Central memory CD8-positive, alpha-beta T cell (primary cell): Measurements from ENCODE around the gene MDFI.

ENCODE experiments used
- ATAC-seq: fragments of 150-1000 bp; cut with Tn5 transposase; replicated peaks from 2 replicates; pipeline ENCODE4 v1.10.0; 2022; ENCODE audit warnings: mild to moderate bottlenecking, moderate FRiP score, moderate number of reproducible peaks; ENCODE audit not compliant: poor library complexity, severe bottlenecking; ENCODE audit errors: extremely low read depth
- DNase-seq, 2 donors: peaks; one replicate each; pipeline ENCODE4 v3.0.0; 2021; ENCODE audit warnings: low spot score in 2 of 2
- H3K27ac Mint-ChIP-seq: one replicate; pipeline ENCODE4 v1.8.0; 2022; ENCODE audit warnings: low read depth, mild to moderate bottlenecking, moderate library complexity, mixed read lengths
- H3K27me3 Mint-ChIP-seq: one replicate; pipeline ENCODE4 v1.8.0; 2022; ENCODE audit warnings: mixed read lengths
- H3K36me3 Mint-ChIP-seq: one replicate; pipeline ENCODE4 v1.8.0; 2022; ENCODE audit warnings: mild to moderate bottlenecking, moderate library complexity, mixed read lengths; ENCODE audit not compliant: insufficient read depth
- H3K4me1 Mint-ChIP-seq: one replicate; pipeline ENCODE4 v1.8.0; 2022; ENCODE audit warnings: mixed read lengths
- H3K4me3 Mint-ChIP-seq: one replicate; pipeline ENCODE4 v1.8.0; 2022; ENCODE audit warnings: mild to moderate bottlenecking, moderate library complexity, mixed read lengths
- H3K9me3 Mint-ChIP-seq: one replicate; pipeline ENCODE4 v1.8.0; 2022; ENCODE audit warnings: mixed read lengths

The MDFI gene

GRCh38 chr6:41693281-41694240 is 55.3 kb downstream of the MDFI start:
- ATAC-seq (no peak), DNase-seq (no peak)
- H3K4me1 Mint-ChIP-seq = peaks cover 14% of the 10 kb centered on the region
- H3K9me3 Mint-ChIP-seq = no peaks in the 10 kb centered on the region
- H3K27ac Mint-ChIP-seq = peak overlapping the region; percentile 19
- peaks cover 2% of the 10 kb centered on the region for H3K36me3 Mint-ChIP-seq
- H3K27me3 Mint-ChIP-seq = no peaks in the 10 kb centered on the region
- H3K4me3 Mint-ChIP-seq = no peak overlapping the region

GRCh38 chr6:41694815-41695526 is 56.7 kb downstream of the MDFI start:
- no peak for ATAC-seq
- peaks cover 6% of the 10 kb centered on the region for H3K36me3 Mint-ChIP-seq

GRCh38 chr6:41695825-41696224 is 57.6 kb downstream of the MDFI start:
- Mint-ChIP-seq H3K36me3 (peaks cover 6% of the 10 kb centered on the region), H3K27ac (peak overlapping the region; percentile 46), H3K9me3 (no peaks in the 10 kb centered on the region), H3K27me3 (no peaks in the 10 kb centered on the region), H3K4me1 (peaks cover 27% of the 10 kb centered on the region), H3K4me3 (no peak overlapping the region)
- no peak for ATAC-seq
- DNase-seq = no peak

More at GRCh38 chr6:41694815-41695526, 56.7 kb downstream of the MDFI start:
- H3K4me1 Mint-ChIP-seq = peaks cover 22% of the 10 kb centered on the region
- no peak overlapping the region for H3K4me3 Mint-ChIP-seq
- DNase-seq = no peak
- peak overlapping the region; percentile 55 for H3K27ac Mint-ChIP-seq
- H3K9me3 Mint-ChIP-seq = no peaks in the 10 kb centered on the region
- no peaks in the 10 kb centered on the region for H3K27me3 Mint-ChIP-seq

GRCh38 chr6:41696788-41697187 is 58.5 kb downstream of the MDFI start:
- Mint-ChIP-seq H3K4me1 (peaks cover 34% of the 10 kb centered on the region), H3K36me3 (peaks cover 8% of the 10 kb centered on the region), H3K9me3 (no peaks in the 10 kb centered on the region), H3K27ac (peak overlapping the region; percentile 46), H3K4me3 (no peak overlapping the region), H3K27me3 (no peaks in the 10 kb centered on the region)
- DNase-seq = no peak
- ATAC-seq = no peak

- H3K9me3 Mint-ChIP-seq = no peaks in the 10 kb centered on the region
- ATAC-seq (no peak), DNase-seq (no peak)
- H3K27ac Mint-ChIP-seq = no peak overlapping the region
- no peaks in the 10 kb centered on the region for H3K27me3 Mint-ChIP-seq
- no peak overlapping the region for H3K4me3 Mint-ChIP-seq
- peaks cover 8% of the 10 kb centered on the region for H3K36me3 Mint-ChIP-seq
- H3K4me1 Mint-ChIP-seq = peaks cover 34% of the 10 kb centered on the region
Observed at GRCh38 chr6:41697861-41698781, 59.9 kb downstream of the MDFI start.

- ATAC-seq (no peak), DNase-seq (no peak)
- H3K27me3 Mint-ChIP-seq = no peaks in the 10 kb centered on the region
- no peaks in the 10 kb centered on the region for H3K9me3 Mint-ChIP-seq
- H3K27ac Mint-ChIP-seq = no peak overlapping the region
- H3K36me3 Mint-ChIP-seq = peaks cover 10% of the 10 kb centered on the region
- peaks cover 34% of the 10 kb centered on the region for H3K4me1 Mint-ChIP-seq
- H3K4me3 Mint-ChIP-seq = no peak overlapping the region
Observed at GRCh38 chr6:41699063-41699462, 60.8 kb downstream of the MDFI start.

GRCh38 chr6:41700463-41701347 is 62.4 kb downstream of the MDFI start:
- H3K4me1 Mint-ChIP-seq = peaks cover 34% of the 10 kb centered on the region
- DNase-seq (no peak), ATAC-seq (no peak)
- H3K27me3 Mint-ChIP-seq = no peaks in the 10 kb centered on the region
- H3K27ac Mint-ChIP-seq = peak overlapping the region; percentile 61
- no peaks in the 10 kb centered on the region for H3K9me3 Mint-ChIP-seq
- no peak overlapping the region for H3K4me3 Mint-ChIP-seq
- H3K36me3 Mint-ChIP-seq = peaks cover 16% of the 10 kb centered on the region

GRCh38 chr6:41702089-41702745 is 63.9 kb downstream of the MDFI start:
- Mint-ChIP-seq H3K36me3 (peaks cover 18% of the 10 kb centered on the region), H3K4me3 (no peak overlapping the region), H3K9me3 (no peaks in the 10 kb centered on the region), H3K4me1 (peaks cover 49% of the 10 kb centered on the region), H3K27ac (no peak overlapping the region), H3K27me3 (no peaks in the 10 kb centered on the region)
- ATAC-seq = no peak
- no peak for DNase-seq

- no peaks in the 10 kb centered on the region for H3K9me3 Mint-ChIP-seq
- peaks cover 22% of the 10 kb centered on the region for H3K36me3 Mint-ChIP-seq
- DNase-seq = no peak
- no peak overlapping the region for H3K27ac Mint-ChIP-seq
- peaks cover 52% of the 10 kb centered on the region for H3K4me1 Mint-ChIP-seq
- ATAC-seq = no peak
- no peaks in the 10 kb centered on the region for H3K27me3 Mint-ChIP-seq
- no peak overlapping the region for H3K4me3 Mint-ChIP-seq
Observed at GRCh38 chr6:41702771-41703494, 64.7 kb downstream of the MDFI start.
